DMS 273 treated with DMSO at 0.1 percent for 48 hours (cell line): ENCODE measurements around the gene TMEM9B.
"Not testable (repeated sequence)": the region's sequence is repeated elsewhere in the genome, so short reads cannot be mapped to it uniquely, and the experiment has no call there.

ENCODE experiments used
- DNase-seq: peaks from one replicate; lab custom pipeline; 2025; lab: John Stamatoyannopoulos, UW

TMEM9B gene

GRCh38 chr11:8964324-8965320 lies at the start of gene TMEM9B:
Gene TMEM9B (minus strand): TSS chr11:8964442. CDS start chr11:8964313, 129 bp downstream.
- DNase-seq = peak; percentile 48

GRCh38 chr11:9013373-9013772 lies 49.1 kb upstream of the TMEM9B start:
- no peak for DNase-seq

GRCh38 chr11:9009538-9009937 lies 45.3 kb upstream of the TMEM9B start:
- DNase-seq = not testable (repeated sequence)

GRCh38 chr11:9008661-9009060 lies 44.4 kb upstream of the TMEM9B start:
- DNase-seq = no peak

- no peak for DNase-seq
These were observed 43.8 kb upstream of the TMEM9B start for GRCh38 chr11:9008011-9008550.

GRCh38 chr11:9005087-9005486 lies 40.8 kb upstream of the TMEM9B start:
- no peak for DNase-seq

- DNase-seq = no peak
These were observed 40.1 kb upstream of the TMEM9B start for GRCh38 chr11:9004183-9004926.

- no peak for DNase-seq
These were observed 39.4 kb upstream of the TMEM9B start, which contains the start of gene NRIP3 for GRCh38 chr11:9003573-9004182. Gene NRIP3 (minus strand): TSS chr11:9004001. CDS start chr11:9003935, 66 bp downstream.

GRCh38 chr11:9002920-9003572 lies 38.8 kb upstream of the TMEM9B start:
- no peak for DNase-seq

GRCh38 chr11:9001736-9002135 lies 37.5 kb upstream of the TMEM9B start:
- no peak for DNase-seq

GRCh38 chr11:8998017-8998416 lies 33.8 kb upstream of the TMEM9B start:
- DNase-seq = no peak

- no peak for DNase-seq
These were observed 33.2 kb upstream of the TMEM9B start for GRCh38 chr11:8997451-8997850.

GRCh38 chr11:8989453-8989852 lies 25.2 kb upstream of the TMEM9B start:
- DNase-seq = no peak

- no peak for DNase-seq
These were observed 24.3 kb upstream of the TMEM9B start for GRCh38 chr11:8988329-8989234.

- no peak for DNase-seq
These were observed 23.2 kb upstream of the TMEM9B start for GRCh38 chr11:8987446-8987845.

GRCh38 chr11:8986772-8987171 lies 22.5 kb upstream of the TMEM9B start:
- DNase-seq = not testable (repeated sequence)

GRCh38 chr11:8985462-8985861 lies 21.2 kb upstream of the TMEM9B start:
- DNase-seq = no peak

GRCh38 chr11:8983552-8983951 lies 19.3 kb upstream of the TMEM9B start:
- DNase-seq = no peak

- DNase-seq = no peak
These were observed 16.2 kb upstream of the TMEM9B start for GRCh38 chr11:8980485-8980884.

- not testable (repeated sequence) for DNase-seq
These were observed 15.1 kb upstream of the TMEM9B start for GRCh38 chr11:8979365-8979764.
